RKO (cell line): ENCODE results near the gene RTL10.

Source experiments
- DNase-seq: peaks from one replicate; pipeline ENCODE4 v3.0.0-alpha.2; 2016; ENCODE audit warnings: low spot score

RTL10 gene

GRCh38 chr22:19807914-19808872 is 46.5 kb downstream of the RTL10 start:
- no peak for DNase-seq

DNA sequence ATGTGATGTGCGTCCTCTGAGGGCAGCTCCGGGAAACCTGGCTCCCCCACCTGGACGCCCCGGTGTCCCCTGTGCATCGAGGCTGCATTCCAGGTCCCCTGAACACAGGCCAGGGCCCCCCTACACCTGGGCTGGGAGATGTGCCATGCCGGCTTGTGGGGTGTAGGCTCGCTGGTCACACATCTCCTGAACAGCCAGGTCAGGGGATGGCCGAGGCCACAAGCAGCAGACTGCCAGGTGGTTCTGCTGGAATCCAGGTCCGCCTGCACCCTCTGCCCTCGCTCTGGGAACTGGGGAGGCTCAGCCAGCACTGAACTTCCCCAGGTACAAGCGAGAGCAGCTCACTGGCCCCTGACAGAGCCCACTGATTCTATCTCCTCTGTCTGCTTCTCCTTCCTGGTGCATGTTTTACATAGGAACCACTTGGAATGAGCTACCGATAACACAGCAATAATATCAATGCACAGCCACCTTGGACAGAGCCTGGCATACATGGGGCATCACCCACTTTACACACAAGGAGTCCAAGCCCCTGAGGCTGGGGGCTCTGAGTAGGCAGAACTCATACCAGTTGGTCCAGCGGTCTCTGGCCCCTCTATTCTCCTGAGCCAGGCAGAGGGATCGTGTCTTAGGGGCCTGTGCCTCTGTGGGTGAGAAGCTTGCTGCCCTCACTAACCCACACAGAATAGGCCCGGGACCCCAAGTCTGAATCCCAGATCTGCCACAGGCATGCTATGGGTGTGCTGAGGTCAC is 47.3 kb downstream of the RTL10 start:
- DNase-seq: no peak

DNA sequence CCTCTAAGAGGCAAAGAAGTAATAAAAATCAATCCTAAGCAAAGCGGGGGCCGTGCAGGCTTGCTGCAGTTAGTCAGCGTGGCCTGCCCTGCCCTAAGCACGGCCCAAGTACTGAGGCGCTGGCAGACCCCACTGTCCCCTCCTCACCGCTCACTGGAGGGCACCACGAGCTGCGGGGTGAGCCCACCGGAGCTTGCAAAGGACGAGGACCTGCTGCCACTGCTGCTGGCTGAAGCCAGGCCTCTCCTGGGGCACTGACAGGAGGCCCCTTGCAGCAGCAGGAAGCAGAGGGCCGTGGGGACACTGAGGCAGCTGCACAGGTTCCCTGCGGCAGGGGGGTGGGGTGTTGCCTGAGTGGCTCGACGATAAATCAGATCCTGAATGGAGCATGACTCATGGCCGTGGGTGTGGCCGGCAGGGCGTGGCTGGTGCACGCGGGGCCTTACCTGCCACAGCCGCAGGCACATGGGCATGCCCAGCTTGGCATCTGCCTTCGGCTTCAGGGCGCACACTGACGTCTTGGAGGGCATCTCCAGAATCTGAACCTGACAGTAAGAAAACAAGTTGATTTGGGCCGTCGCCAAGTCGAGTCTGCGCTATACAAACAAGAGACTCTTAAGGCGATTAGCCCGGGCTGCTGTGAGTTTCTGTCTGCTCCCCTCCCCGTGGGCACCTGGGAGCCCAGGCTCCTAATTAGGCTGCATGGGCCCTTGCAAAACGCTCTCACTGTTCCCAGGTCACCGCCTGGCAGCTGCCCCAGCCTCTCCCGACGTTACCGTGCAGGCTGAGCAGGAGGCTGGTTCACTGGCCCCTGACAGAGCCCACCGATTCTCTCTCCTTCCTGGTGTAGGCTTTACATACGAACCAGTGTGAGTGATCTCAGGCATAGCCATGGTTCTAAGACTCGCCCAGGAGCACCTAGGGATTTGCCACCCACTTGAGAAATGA is 48.2 kb downstream of the RTL10 start:
- no peak for DNase-seq

GRCh38 chr22:19805821-19806212 is 48.9 kb downstream of the RTL10 start:
- DNase-seq: no peak
